Psoas muscle (tissue), 8 donors: ENCODE data around the gene INSC. TPM values are rescaled to one million over a fixed set of nuclear protein-coding genes. Genes with fewer than 3 reads are reported as not detected.

Source experiments
- ATAC-seq, 4 donors: fragments of 200-7000 bp; cut with Tn5 transposase; one replicate each; pipeline ENCODE4 v1.9.1; 2020; ENCODE audit warnings: moderate library complexity in 3 of 4, mild to moderate bottlenecking in 2 of 4
- DNase-seq, 2 donors: peaks; one replicate each; pipeline ENCODE4 v3.0.0-alpha.2; 2020
- H3K27ac ChIP-seq: fragments of 200-600 bp; one replicate; pipeline ENCODE4 v1.8.0; 2022
- H3K27me3 ChIP-seq, 3 donors: fragments of 200-600 bp in 1 of 3; one replicate each; pipeline versions ENCODE4 v1.6.1 to v1.8.0; 2013 to 2022; ENCODE audit warnings: low read length in 2 of 3, mild to moderate bottlenecking in 2 of 3, moderate library complexity in 1 of 3; ENCODE audit not compliant: insufficient read depth in 3 of 3
- H3K36me3 ChIP-seq, 2 donors: fragments of 200-600 bp in 1 of 2; one replicate each; pipeline versions ENCODE4 v1.6.1 to v1.8.0; 2013 to 2022; ENCODE audit warnings: low read depth in 1 of 2, mild to moderate bottlenecking in 1 of 2, moderate library complexity in 1 of 2; ENCODE audit not compliant: insufficient read depth in 1 of 2
- H3K4me1 ChIP-seq: fragments of 200-600 bp; one replicate; pipeline ENCODE4 v1.8.0; 2022
- H3K4me3 ChIP-seq: fragments of 200-600 bp; one replicate; pipeline ENCODE4 v1.8.0; 2022; ENCODE audit warnings: mild to moderate bottlenecking
- H3K9me3 ChIP-seq: fragments of 200-600 bp; one replicate; pipeline ENCODE4 v1.8.0; 2022
- CTCF ChIP-seq: fragments of 200-600 bp; IDR thresholded peaks from one replicate; pipeline ENCODE4 v1.8.0; 2022; ENCODE audit warnings: antibody characterized with exemption
- WGBS, 3 donors: extraction: QIAGEN DNeasy Blood & Tissue Kit; methylation state at CpG; one replicate each; pipeline versions ENCODE4 v1.1.6 to v1.1.7; 2013; 5-methylcytosine and 5-hydroxymethylcytosine counted together
- intact Hi-C, 2 donors: fragments of 100-400 bp; cut with DNase I; formaldehyde crosslinking; loops; one replicate each; pipeline versions ENCODE4 v1.11.0 to v1.14.2; 2022
- polyA plus RNA-seq, 3 donors: library from polyadenylated mRNA; stranded (reverse); fragments of 200-250 nt; gene quantifications; one replicate each; pipeline ENCODE4 v1.2.3, GENCODE V29; 2013
- total RNA-seq, 4 donors: library from RNA; stranded (reverse); fragmentation: NEBNext Ultra II Directional in 2 of 4; extraction: Animal tissue kit (Norgen Biotek cat#: 25700) in 2 of 4; gene quantifications; one replicate each; pipeline versions ENCODE4 v1.2.1 to v1.2.4, GENCODE V29; 2021 to 2023
- donor health status: healthy with polysubstance abuse.
- donor health status: DM: no; HTN: no; CAD: no; lungs with moderate emphysema.
- donor health status: Bipolar disorder and iron deficiency.
- donor health status: healthy.
- donor health status: DM: yes; HTN: yes; CAD: no.
- donor health status: DM: no; HTN: no; CAD: no.
- donor health status: DM: no; HTN: no; CAD: no.
- donor health status: DM: yes; HTN: yes; CAD: no.

The INSC gene
- total and polyA plus RNA-seq, 7 donors, result 0.04 to 1.2 TPM; not detected in 5

GRCh38 chr11:15278128-15278527, 163.4 kb downstream of the INSC start:
- Histone ChIP-seq H3K27me3 (peaks cover 0 to 2% (median 2%) of the 10 kb centered on the region in 3 donors), H3K9me3 (no peaks in the 10 kb centered on the region), H3K4me1 (no peaks in the 10 kb centered on the region), H3K4me3 (no peak overlapping the region), H3K36me3 (no peaks in the 10 kb centered on the region), H3K27ac (no peak overlapping the region)
- WGBS, 3 donors, result 37 to 60% (median 51%) methylated on average over 5 of the region's 5 CpGs
- ATAC-seq (no peak), DNase-seq (no peak)
- intact Hi-C loops, result no loop called here
- no peak for TF ChIP-seq CTCF

- no peak for ATAC-seq
- no peaks in the 10 kb centered on the region for H3K36me3 ChIP-seq
- H3K4me3 ChIP-seq, result no peak overlapping the region
- H3K9me3 ChIP-seq, result no peaks in the 10 kb centered on the region
- TF ChIP-seq CTCF, result no peak
- no peaks in the 10 kb centered on the region for H3K4me1 ChIP-seq
- peaks cover 0 to 2% (median 0%) of the 10 kb centered on the region in 3 donors for H3K27me3 ChIP-seq
- intact Hi-C loops, result no loop called here
- no peak for DNase-seq
- no peak overlapping the region for H3K27ac ChIP-seq
These were observed 165.7 kb downstream of the INSC start for GRCh38 chr11:15280393-15280792.

GRCh38 chr11:15282754-15283153, 168.0 kb downstream of the INSC start:
- WGBS, 3 donors, result 85 to 91% (median 86%) methylated on average over 2 of the region's 2 CpGs
- no peak for TF ChIP-seq CTCF
- H3K36me3 ChIP-seq, result no peaks in the 10 kb centered on the region
- no peaks in the 10 kb centered on the region for H3K9me3 ChIP-seq
- intact Hi-C loops, result no loop called here
- ATAC-seq (no peak), DNase-seq (no peak)
- H3K4me3 ChIP-seq, result no peak overlapping the region
- no peak overlapping the region for H3K27ac ChIP-seq
- H3K4me1 ChIP-seq, result no peaks in the 10 kb centered on the region
- H3K27me3 ChIP-seq, result peaks cover 0 to 2% (median 0%) of the 10 kb centered on the region in 3 donors

GRCh38 chr11:15286465-15286864, 171.7 kb downstream of the INSC start:
- H3K36me3 ChIP-seq, result no peaks in the 10 kb centered on the region
- H3K27me3 ChIP-seq, result peaks cover 0 to 2% (median 0%) of the 10 kb centered on the region in 3 donors
- WGBS, 3 donors, result 52 to 58% (median 53%) methylated on average over 2 of the region's 2 CpGs
- no peaks in the 10 kb centered on the region for H3K4me1 ChIP-seq
- DNase-seq (no peak), ATAC-seq (no peak)
- no peaks in the 10 kb centered on the region for H3K9me3 ChIP-seq
- no peak overlapping the region for H3K4me3 ChIP-seq
- no peak for TF ChIP-seq CTCF
- H3K27ac ChIP-seq, result no peak overlapping the region
- intact Hi-C loops, result no loop called here

GRCh38 chr11:15288863-15289262, 174.1 kb downstream of the INSC start:
- H3K9me3 ChIP-seq, result no peaks in the 10 kb centered on the region
- no peaks in the 10 kb centered on the region for H3K27me3 ChIP-seq
- DNase-seq, result no peak
- 45 to 79% (median 56%) methylated on average over 2 of the region's 2 CpGs for WGBS, 3 donors
- no peaks in the 10 kb centered on the region for H3K4me1 ChIP-seq
- TF ChIP-seq CTCF, result no peak
- H3K36me3 ChIP-seq, result no peaks in the 10 kb centered on the region
- intact Hi-C loops, result no loop called here
- no peak overlapping the region for H3K27ac ChIP-seq
- H3K4me3 ChIP-seq, result no peak overlapping the region
- no peak for ATAC-seq
